Jurkat, Clone E6-1 (cell line): ENCODE measurements around the gene NTPCR.
"Not testable (repeated sequence)": the region's sequence is repeated elsewhere in the genome, so short reads cannot be mapped to it uniquely, and the experiment has no call there.

Experiments used
- DNase-seq: peaks from one replicate; pipeline ENCODE4 v3.0.0-alpha.2; 2011; ENCODE audit warnings: low read depth, low spot score
- H3K4me3 ChIP-seq: 2 replicates; pipeline ENCODE4 v1.5.1; 2011; ENCODE audit warnings: mild to moderate bottlenecking, low read length, control low read depth, moderate library complexity

The NTPCR gene

GRCh38 chr1:232924874-232925273, 25.5 kb upstream of the NTPCR start:
- no peak overlapping the region for H3K4me3 ChIP-seq
- DNase-seq = no peak

GRCh38 chr1:232925421-232926220, 24.8 kb upstream of the NTPCR start:
- DNase-seq = peak; percentile 95
- peak overlapping the region; percentile 8; the same call in 1 of the 2 replicates for H3K4me3 ChIP-seq

- not testable (repeated sequence) for H3K4me3 ChIP-seq, DNase-seq
These were observed 23.2 kb upstream of the NTPCR start for GRCh38 chr1:232927166-232927565.

- H3K4me3 ChIP-seq = no peak overlapping the region
- no peak for DNase-seq
These were observed 22.4 kb upstream of the NTPCR start for GRCh38 chr1:232927830-232928505.

GRCh38 chr1:232932486-232933425, 17.7 kb upstream of the NTPCR start:
- DNase-seq = no peak
- no peak overlapping the region for H3K4me3 ChIP-seq

GRCh38 chr1:232936941-232937340, 13.5 kb upstream of the NTPCR start:
- peak; percentile 69 for DNase-seq
- no peak overlapping the region for H3K4me3 ChIP-seq

GRCh38 chr1:232937741-232938375, 12.6 kb upstream of the NTPCR start:
- no peak for DNase-seq
- H3K4me3 ChIP-seq = no peak overlapping the region

- DNase-seq = no peak
- no peak overlapping the region for H3K4me3 ChIP-seq
These were observed 11.5 kb upstream of the NTPCR start for GRCh38 chr1:232938926-232939325.

- H3K4me3 ChIP-seq = no peak overlapping the region
- no peak for DNase-seq
These were observed 10.7 kb upstream of the NTPCR start for GRCh38 chr1:232939748-232940147.

- H3K4me3 ChIP-seq = no peak overlapping the region
- no peak for DNase-seq
These were observed 10.1 kb upstream of the NTPCR start for GRCh38 chr1:232940262-232940661.

GRCh38 chr1:232942413-232943294, 7.8 kb upstream of the NTPCR start:
- DNase-seq = no peak

GRCh38 chr1:232943679-232944252, 6.6 kb upstream of the NTPCR start:
- no peak for DNase-seq
- no peak overlapping the region for H3K4me3 ChIP-seq

More at GRCh38 chr1:232942413-232943294, 7.8 kb upstream of the NTPCR start:
- H3K4me3 ChIP-seq = no peak overlapping the region

- no peak overlapping the region for H3K4me3 ChIP-seq
- DNase-seq = no peak
These were observed 6.1 kb upstream of the NTPCR start for GRCh38 chr1:232944347-232944746.

- no peak for DNase-seq
- peak overlapping the region; percentile 83 for H3K4me3 ChIP-seq
These were observed 695 bp upstream of the NTPCR start for GRCh38 chr1:232949636-232950196.

- DNase-seq = peak; percentile 62
- peak overlapping the region; percentile 83 for H3K4me3 ChIP-seq
These were observed 769 bp downstream of the NTPCR start for GRCh38 chr1:232951180-232951579.

- peak overlapping the region; percentile 83 for H3K4me3 ChIP-seq
- no peak for DNase-seq
These were observed 1.2 kb downstream of the NTPCR start for GRCh38 chr1:232951605-232952004.
